Mononuclear cell (primary cell): ENCODE data around the gene MED13L. TPM values are rescaled to one million over a fixed set of nuclear protein-coding genes. Genes with fewer than 3 reads are reported as not detected.

Source experiments
- H3K27me3 ChIP-seq: 2 replicates; pipeline ENCODE4 v1.6.0; 2011; ENCODE audit warnings: low read length, control low read depth; ENCODE audit not compliant: insufficient read depth
- H3K4me1 ChIP-seq: 2 replicates; pipeline ENCODE4 v1.5.1; 2011; ENCODE audit warnings: mild to moderate bottlenecking, low read length, control low read depth; ENCODE audit not compliant: insufficient read depth
- H3K4me3 ChIP-seq: 2 replicates; pipeline ENCODE4 v1.5.1; 2011; ENCODE audit warnings: mild to moderate bottlenecking, low read length, moderate library complexity
- H3K9me3 ChIP-seq: 2 replicates; pipeline ENCODE4 v1.5.1; 2011; ENCODE audit warnings: low read depth, mild to moderate bottlenecking, control low read depth, low read length
- total RNA-seq: library from RNA; depleted of rRNA; stranded (reverse); fragments of >200 nt; gene quantifications from one replicate; pipeline ENCODE4 v1.2.3, GENCODE V29; 2012

MED13L gene
- total RNA-seq, 1 donor, result 382 TPM

DNA sequence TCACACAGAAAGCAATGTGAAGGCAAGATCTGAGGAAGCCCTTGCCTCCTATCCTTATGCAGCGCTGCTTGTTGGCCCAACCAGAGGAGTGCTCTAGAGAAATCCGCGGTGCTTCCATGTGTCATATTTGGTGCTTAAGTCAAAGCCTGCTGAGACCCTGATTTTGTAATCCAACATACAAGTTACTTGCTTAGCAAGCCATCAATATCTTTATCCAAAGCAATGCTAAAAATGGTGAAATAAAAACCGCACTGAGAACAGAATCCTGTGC lies 250.0 kb downstream of the MED13L start:
- H3K4me3 ChIP-seq, result no peak overlapping the region

DNA sequence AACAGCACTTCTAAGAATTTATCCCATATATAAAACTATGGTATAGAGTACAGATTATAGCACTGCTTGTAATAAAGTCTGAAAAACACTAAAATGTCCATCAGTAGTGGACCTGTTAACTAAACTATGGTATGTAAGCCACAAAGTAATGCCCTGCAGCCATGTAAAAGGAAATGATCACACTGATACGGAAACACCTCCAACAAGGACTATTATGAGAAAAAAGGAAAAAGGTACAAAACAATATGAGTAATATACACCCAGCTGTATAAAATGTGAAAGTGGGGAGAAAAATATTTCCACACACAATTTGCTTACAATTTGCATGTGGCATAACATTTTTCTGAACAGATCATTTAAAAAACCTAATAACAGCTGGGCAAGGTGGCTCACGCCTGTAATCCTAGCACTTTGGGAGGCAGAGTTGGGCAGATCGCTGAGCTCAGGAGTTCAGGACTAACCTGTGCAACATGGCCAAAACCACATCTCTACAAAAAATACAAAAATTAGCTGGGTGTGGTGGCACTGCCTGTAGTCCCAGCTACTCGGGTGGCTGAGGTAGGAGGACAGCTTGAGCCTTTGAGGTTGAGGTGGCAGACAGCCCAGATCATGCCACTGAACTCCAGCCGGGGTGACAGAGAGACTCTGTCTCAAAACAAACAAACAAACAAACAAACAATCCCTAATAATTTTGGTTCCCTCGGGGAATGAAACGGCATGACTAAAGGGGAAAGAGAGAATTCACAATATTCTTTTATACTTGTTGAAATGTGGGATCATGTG lies 250.5 kb downstream of the MED13L start:
- H3K4me1 ChIP-seq, result peaks cover 5% of the 10 kb centered on the region
- no peaks in the 10 kb centered on the region for H3K27me3 ChIP-seq
- no peak overlapping the region for H3K4me3 ChIP-seq
- no peaks in the 10 kb centered on the region for H3K9me3 ChIP-seq

More for the DNA sequence above, 250.0 kb downstream of the MED13L start:
- Histone ChIP-seq H3K9me3 (no peaks in the 10 kb centered on the region), H3K4me1 (peaks cover 5% of the 10 kb centered on the region), H3K27me3 (no peaks in the 10 kb centered on the region)

DNA sequence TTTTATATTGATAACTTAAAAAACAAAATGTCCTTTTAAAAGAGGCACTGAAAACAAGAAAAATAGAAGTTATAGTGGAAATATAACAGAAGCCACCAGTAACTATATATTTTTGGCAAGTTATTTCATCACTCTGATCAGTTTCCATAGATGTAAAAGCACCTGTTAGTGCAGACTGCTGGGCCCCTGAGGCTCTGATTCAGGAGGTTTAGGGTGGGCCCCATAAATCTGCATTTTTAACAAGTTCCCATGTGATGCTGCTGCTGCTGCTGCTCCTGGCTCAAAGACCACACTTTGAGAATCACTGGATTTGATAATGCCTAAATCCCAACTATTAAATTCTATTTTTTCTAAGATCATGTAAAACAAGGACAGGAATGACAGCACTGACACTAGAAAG lies 251.1 kb downstream of the MED13L start:
- Histone ChIP-seq H3K4me3 (no peak overlapping the region), H3K9me3 (no peaks in the 10 kb centered on the region), H3K4me1 (peaks cover 5% of the 10 kb centered on the region), H3K27me3 (no peaks in the 10 kb centered on the region)

DNA sequence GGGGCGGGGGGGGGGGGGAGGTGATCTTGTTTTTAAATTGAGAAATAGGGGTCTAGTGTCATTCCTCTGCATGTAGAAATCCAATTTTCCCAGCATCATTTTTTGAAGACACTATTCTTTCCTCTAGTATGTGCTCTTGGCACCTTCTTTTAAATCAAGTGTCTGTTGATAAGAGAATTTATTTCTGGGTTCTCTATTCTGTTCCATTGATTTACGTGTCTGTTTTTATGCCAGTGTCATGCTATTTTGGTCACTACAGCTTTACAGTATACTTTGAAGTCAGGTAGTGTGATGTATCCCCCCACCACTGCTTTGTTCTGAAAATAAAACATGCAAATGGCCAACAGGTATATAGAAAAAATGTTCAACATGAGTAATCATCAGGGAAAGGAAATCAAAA lies 252.7 kb downstream of the MED13L start:
- Histone ChIP-seq H3K4me3 (no peak overlapping the region), H3K9me3 (no peaks in the 10 kb centered on the region), H3K4me1 (peaks cover 5% of the 10 kb centered on the region), H3K27me3 (no peaks in the 10 kb centered on the region)

DNA sequence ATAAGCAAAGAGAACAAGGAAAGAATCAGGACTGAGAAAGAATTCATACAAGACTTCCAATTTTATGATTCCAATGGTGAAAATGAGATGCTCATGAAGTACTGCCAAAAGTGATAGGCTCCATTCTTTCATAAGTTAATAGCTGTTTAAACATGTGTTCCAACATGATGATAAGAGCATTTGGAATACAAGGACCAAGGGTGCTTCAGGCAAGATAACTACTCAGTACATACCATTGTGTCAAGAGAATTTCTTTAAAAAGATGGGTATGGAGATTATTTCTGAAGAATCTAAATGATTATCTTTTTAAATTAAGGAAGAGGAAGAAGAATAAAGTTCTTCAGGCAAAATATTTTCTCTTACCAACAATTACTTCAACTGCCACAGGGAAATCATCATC lies 258.1 kb downstream of the MED13L start:
- Histone ChIP-seq H3K27me3 (no peaks in the 10 kb centered on the region), H3K9me3 (no peaks in the 10 kb centered on the region), H3K4me3 (no peak overlapping the region)

DNA sequence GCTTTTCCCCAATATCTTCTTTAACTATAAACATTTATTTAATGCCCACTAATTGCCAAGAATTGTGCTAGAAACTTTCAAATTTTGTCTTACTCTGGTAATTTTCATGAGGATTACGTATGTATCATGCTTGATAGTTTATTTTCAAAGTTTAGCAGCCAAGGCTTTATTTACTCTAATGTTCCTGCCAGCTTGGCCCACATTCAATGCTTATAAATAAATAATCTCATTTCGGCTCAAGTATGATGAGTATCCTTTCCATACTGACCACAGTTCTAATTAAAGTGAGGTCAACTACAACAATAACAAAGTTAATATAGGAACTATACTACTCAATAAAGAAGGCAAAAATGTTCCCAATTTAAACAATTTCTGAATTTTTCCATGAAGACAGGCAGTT lies 259.2 kb downstream of the MED13L start:
- no peaks in the 10 kb centered on the region for H3K4me1 ChIP-seq
- H3K9me3 ChIP-seq, result no peaks in the 10 kb centered on the region
- H3K4me3 ChIP-seq, result no peak overlapping the region
- no peaks in the 10 kb centered on the region for H3K27me3 ChIP-seq

More for the DNA sequence above, 258.1 kb downstream of the MED13L start:
- no peaks in the 10 kb centered on the region for H3K4me1 ChIP-seq

DNA sequence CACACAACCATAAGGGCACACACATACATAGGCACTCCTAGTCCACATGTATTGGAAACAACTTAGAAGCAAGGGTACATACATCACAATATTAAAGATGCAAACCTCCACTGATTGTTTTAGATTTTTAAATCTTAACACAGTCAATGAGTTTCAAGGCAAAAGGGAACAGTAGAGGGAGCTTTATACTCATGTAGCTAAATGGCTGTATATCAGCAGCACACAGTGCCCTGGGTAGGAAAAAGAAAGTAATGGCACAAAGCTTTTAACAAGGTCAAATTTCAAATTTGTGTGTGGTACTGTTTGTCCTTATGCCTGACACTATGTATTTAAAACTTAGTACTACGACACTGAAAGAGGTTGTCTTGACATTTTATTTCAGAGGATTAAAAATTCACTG lies 262.0 kb downstream of the MED13L start:
- Histone ChIP-seq H3K4me1 (no peaks in the 10 kb centered on the region), H3K27me3 (no peaks in the 10 kb centered on the region), H3K4me3 (no peak overlapping the region), H3K9me3 (no peaks in the 10 kb centered on the region)

DNA sequence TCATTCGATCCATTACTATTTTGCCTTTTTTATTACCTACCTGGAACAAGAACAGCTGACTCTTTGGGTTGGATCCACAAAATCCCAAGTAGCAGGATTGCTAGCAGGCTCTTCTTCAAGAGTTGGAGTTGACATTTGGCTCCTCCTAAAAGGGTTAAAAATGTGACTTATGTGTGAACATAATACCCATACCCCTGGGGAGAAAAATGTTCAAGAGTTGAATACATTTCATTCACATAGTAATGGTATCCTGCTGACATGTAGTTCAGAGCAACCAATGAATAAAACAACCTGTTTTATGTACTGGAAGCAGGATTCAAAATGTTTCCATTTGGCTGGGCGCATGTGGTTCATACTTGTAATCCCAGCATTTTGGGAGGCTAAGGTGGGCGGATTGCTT lies 264.7 kb downstream of the MED13L start:
- no peaks in the 10 kb centered on the region for H3K27me3 ChIP-seq
- no peak overlapping the region for H3K4me3 ChIP-seq
- H3K4me1 ChIP-seq, result no peaks in the 10 kb centered on the region
- H3K9me3 ChIP-seq, result no peaks in the 10 kb centered on the region

DNA sequence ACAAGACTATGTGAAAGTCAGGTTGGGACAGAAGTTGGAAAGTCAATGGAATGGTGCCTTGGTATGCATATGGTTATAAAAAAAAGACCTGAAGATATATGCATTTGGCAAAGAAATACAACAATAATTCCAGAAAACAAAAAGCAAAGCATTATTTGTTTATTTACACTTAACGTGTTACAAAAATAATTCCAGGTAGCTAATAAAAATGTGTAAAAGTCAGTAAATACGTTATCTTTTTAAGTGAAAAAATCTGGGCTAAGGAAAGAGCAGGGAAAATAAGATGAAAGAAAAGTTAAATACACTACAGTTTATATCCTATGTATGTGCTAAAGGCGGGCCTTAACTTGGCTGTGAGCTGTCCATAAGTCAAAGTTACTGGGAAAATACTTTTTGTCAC lies 266.3 kb downstream of the MED13L start:
- Histone ChIP-seq H3K4me1 (no peaks in the 10 kb centered on the region), H3K9me3 (no peaks in the 10 kb centered on the region), H3K4me3 (no peak overlapping the region), H3K27me3 (no peaks in the 10 kb centered on the region)

DNA sequence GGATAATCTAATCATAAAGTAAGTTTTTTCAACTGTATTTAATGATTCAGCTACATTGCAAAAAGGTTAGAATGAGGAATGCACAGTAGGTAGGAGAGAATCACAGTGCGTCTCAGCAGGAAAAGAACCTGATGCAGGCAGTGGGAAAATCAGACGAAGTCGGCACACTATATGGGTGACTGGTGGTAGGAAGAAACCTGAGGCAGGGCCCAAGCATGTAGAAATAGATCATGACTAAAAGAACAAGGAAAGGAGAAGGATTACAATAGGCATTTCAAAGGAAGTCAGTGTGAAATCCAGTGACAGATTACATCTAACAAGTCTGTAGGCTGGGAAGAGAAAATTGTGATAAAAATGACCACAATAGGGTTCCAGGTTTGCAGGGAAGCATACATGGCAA lies 267.0 kb downstream of the MED13L start:
- Histone ChIP-seq H3K4me3 (no peak overlapping the region), H3K9me3 (no peaks in the 10 kb centered on the region), H3K4me1 (no peaks in the 10 kb centered on the region), H3K27me3 (no peaks in the 10 kb centered on the region)

DNA sequence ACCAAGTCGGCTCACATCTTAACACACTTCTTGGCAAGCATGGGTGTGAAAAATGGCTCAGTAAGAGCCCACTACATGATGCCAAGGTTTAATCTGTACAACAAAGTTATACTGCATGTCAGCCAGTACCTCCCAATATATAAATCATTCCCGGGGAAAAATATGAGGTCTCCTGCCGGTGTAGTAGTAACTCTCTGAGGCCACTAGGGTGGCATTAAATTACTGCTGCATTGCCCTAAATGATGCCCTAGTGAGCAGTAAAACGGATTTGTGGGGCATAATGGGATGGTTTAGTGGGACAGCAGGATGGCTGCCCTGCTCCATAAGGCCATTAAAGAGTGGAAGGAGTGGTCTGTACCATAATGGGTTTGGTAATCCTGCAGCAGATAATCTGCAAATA lies 267.7 kb downstream of the MED13L start:
- H3K4me1 ChIP-seq, result no peaks in the 10 kb centered on the region
- H3K9me3 ChIP-seq, result no peaks in the 10 kb centered on the region
- H3K27me3 ChIP-seq, result no peaks in the 10 kb centered on the region
- no peak overlapping the region for H3K4me3 ChIP-seq

DNA sequence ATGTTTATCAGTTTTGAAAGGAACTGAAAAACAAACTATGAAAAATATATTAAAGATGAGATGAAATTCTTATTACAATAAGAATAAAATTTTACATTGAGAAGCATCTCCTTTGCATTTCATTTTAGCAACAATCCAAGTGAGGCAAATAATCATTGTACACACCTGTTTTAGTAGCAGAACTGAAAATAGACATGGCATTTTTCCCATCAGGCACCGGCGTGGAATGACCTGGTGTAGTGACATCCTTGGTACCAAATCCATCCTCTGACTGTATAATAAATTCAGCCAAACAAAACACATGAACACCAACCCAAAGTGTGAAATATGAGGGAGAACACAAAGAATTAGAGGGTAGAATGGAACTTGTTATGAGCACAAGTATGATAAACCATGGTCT lies 271.4 kb downstream of the MED13L start:
- no peaks in the 10 kb centered on the region for H3K4me1 ChIP-seq
- H3K27me3 ChIP-seq, result no peaks in the 10 kb centered on the region
- H3K9me3 ChIP-seq, result no peaks in the 10 kb centered on the region
- H3K4me3 ChIP-seq, result no peak overlapping the region

DNA sequence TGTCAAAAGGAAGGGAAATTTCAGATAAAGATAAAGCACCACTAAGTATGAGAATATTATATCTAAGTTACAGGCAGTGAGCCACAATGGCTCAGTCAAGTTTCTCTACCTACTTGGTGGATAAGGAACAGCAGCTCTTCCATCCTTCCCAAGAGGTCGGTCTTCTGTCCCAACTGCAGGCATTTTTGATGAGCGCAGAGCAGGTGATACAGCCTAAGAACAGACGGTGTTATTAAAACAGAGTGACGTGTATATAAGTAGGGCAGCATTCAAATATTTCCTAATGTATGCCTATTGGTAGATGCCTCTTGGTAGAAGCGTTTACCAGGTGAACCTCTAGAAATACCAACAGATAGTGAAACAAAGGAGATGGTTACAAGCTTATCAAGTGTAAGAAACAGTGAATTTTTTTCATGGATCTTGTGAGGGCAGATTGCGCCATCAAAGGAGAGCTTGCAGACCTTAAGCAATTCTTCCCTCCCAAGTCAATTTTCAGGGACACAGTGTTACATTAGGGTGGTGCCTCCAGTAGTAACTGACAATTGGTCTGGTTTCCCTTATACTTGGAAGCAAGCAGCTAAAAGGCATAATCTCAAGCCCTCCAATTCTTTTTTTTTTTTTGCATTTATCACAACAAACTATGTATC lies 274.5 kb downstream of the MED13L start:
- no peaks in the 10 kb centered on the region for H3K9me3 ChIP-seq
- peaks cover 3% of the 10 kb centered on the region for H3K4me1 ChIP-seq
- H3K4me3 ChIP-seq, result no peak overlapping the region
- H3K27me3 ChIP-seq, result no peaks in the 10 kb centered on the region

DNA sequence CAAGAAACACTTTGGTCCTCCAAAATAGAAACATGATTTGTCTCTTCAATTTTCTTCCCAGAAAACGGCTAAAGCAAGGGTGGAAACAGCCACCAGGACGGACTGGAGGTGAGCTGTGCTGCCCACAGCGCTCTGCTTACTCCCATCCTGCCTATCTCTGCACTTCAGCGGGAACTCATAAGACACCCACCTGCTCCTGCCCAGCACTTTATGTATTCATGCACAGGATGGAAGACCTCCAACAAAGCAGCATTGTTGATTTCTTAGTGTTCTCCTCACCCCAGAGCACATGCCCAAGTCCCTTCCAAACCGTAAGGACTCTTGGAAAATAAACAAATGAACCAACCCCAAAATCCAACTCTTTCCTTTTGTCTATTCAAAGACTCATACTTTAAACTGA lies 277.2 kb downstream of the MED13L start:
- Histone ChIP-seq H3K4me3 (no peak overlapping the region), H3K27me3 (no peaks in the 10 kb centered on the region), H3K9me3 (no peaks in the 10 kb centered on the region), H3K4me1 (peaks cover 3% of the 10 kb centered on the region)

DNA sequence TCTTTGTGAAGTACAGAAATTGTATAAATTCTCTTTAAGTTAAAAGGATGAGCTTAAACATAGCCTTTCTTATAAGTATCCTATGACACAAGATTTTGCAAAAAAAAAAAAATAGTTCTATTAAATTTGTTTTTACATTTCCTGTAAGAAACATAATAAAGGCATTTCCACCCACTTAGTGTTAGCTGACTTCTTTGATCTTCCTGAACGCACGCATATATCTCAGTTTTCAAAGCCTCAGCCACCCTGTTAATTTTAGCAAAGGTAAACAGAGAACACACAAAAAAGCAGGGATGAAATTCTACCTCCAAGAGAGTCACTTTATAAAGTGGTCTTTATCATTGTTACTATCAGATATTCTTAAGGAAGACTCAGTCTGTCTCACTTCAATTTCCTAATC lies 277.9 kb downstream of the MED13L start:
- Histone ChIP-seq H3K9me3 (no peaks in the 10 kb centered on the region), H3K4me1 (peaks cover 3% of the 10 kb centered on the region), H3K27me3 (no peaks in the 10 kb centered on the region), H3K4me3 (no peak overlapping the region)

DNA sequence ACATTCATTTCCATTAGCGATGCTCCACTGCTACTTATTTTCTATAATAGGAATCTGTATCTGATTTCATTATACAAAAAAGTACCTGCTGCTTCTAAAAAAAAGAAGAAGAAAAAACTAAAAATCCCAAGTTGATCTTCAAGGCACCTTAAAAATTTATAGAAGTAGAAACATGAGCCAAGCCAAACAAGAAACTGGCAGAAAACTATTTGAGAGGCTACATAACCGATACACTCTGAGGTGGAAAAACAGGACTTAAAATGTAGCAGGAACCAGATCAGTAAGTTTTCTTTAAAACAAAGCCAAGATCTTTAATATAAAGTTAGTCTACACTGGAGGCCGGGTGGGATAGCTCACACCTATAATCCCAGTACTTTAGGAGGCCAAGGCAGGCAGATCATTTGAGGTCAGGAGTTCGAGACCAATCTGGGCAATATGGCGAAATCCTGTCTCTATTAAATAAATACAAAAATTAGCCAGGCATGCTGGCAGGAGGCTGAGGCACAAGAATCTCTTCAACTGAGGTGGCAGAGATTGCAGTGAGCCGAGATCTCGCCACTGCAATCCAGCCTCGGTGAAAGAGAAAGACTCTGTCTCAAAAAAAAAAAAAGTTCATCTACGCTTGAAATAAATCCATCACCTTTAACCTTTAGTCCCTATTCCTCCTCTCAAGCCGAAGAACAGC lies 278.6 kb downstream of the MED13L start:
- Histone ChIP-seq H3K27me3 (no peaks in the 10 kb centered on the region), H3K4me3 (no peak overlapping the region), H3K9me3 (no peaks in the 10 kb centered on the region), H3K4me1 (peaks cover 3% of the 10 kb centered on the region)
